GM12801 (cell line): ENCODE measurements around the gene TARBP1.

ENCODE experiments used
- CTCF ChIP-seq: IDR thresholded peaks from one replicate; pipeline ENCODE4 v1.5.1; 2011; ENCODE audit warnings: control low read depth; ENCODE audit not compliant: insufficient read length; ENCODE audit errors: extremely low read depth

TARBP1 gene

GRCh38 chr1:234474375-234474774, 4.6 kb downstream of the TARBP1 start:
- no peak for TF ChIP-seq CTCF

GRCh38 chr1:234473118-234473517, 5.9 kb downstream of the TARBP1 start:
- no peak for TF ChIP-seq CTCF

GRCh38 chr1:234469376-234469775, 9.6 kb downstream of the TARBP1 start:
- TF ChIP-seq CTCF = no peak

GRCh38 chr1:234468580-234468979, 10.4 kb downstream of the TARBP1 start:
- no peak for TF ChIP-seq CTCF

GRCh38 chr1:234467821-234468220, 11.2 kb downstream of the TARBP1 start:
- TF ChIP-seq CTCF = no peak

- no peak for TF ChIP-seq CTCF
Measured at GRCh38 chr1:234466945-234467344, 12.0 kb downstream of the TARBP1 start.

GRCh38 chr1:234463749-234464148, 15.2 kb downstream of the TARBP1 start:
- no peak for TF ChIP-seq CTCF

- no peak for TF ChIP-seq CTCF
Measured at GRCh38 chr1:234460652-234461051, 18.3 kb downstream of the TARBP1 start.
